SK-N-MC (cell line): ENCODE measurements around the gene ASMT.

ENCODE experiments used
- EZH2 ChIP-seq: fragments of 200-600 bp; sonication (generic); IDR thresholded peaks from one replicate; pipeline ENCODE4 v1.6.1; 2017; ENCODE audit warnings: antibody characterized with exemption
- POLR2AphosphoS5 ChIP-seq: IDR thresholded peaks from 2 replicates; pipeline ENCODE4 v1.6.1; 2012; ENCODE audit warnings: mild to moderate bottlenecking, low read depth, low read length, borderline replicate concordance

DNA sequence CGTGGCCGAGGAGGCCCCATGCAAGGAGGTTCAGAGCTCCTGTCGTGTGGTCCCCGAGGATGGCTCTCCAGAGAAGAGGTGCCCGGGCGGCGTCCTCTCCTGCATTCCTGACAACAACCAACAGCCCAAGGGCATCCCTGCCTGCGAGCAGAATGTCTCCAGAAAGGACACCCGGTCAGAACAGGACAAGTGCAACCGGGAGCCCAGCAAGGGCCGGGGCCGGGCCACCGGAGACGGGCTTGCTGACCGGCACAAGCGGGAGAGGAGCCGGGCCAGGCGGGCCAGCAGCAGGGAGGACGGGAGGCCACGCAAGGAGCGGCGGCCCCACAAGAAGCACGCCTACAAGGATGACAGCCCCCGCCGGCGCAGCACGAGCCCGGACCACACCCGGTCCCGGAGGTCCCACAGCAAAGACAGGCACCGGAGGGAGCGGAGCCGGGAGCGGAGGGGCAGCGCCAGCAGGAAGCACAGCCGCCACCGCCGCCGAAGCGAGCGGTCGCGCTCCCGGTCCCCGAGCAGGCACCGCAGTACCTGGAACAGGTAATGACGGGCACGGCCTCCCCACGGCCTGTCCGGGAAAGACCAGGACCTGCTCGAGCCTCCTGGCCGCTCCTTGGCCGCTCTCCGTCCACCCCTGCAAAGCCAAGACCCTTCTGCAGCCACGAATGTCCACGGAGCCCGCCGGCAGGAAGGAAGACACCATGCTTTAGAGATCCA, 13.7 kb upstream of the ASMT start:
- TF ChIP-seq EZH2 = no peak
- no peak for TF ChIP-seq POLR2AphosphoS5
